Muscle of back (tissue), 11 donors: Measurements from ENCODE around the gene CACNA1E. TPM values are rescaled to one million over a fixed set of nuclear protein-coding genes. Genes with fewer than 3 reads are reported as not detected.

Experiments
- DNase-seq, 3 donors: peaks; one replicate each; pipeline versions ENCODE4 v3.0.0 to v3.0.0-alpha.2; 2013
- polyA plus RNA-seq, 10 donors: library from polyadenylated mRNA; unstranded; fragments of 120-200 nt; gene quantifications; one replicate each; pipeline ENCODE4 v1.2.1, GENCODE V29; 2013; ENCODE audit not compliant: insufficient read length in 10 of 10

Gene CACNA1E
- polyA plus RNA-seq, 10 donors, result 0.13 to 0.52 (median 0.23) TPM

DNA sequence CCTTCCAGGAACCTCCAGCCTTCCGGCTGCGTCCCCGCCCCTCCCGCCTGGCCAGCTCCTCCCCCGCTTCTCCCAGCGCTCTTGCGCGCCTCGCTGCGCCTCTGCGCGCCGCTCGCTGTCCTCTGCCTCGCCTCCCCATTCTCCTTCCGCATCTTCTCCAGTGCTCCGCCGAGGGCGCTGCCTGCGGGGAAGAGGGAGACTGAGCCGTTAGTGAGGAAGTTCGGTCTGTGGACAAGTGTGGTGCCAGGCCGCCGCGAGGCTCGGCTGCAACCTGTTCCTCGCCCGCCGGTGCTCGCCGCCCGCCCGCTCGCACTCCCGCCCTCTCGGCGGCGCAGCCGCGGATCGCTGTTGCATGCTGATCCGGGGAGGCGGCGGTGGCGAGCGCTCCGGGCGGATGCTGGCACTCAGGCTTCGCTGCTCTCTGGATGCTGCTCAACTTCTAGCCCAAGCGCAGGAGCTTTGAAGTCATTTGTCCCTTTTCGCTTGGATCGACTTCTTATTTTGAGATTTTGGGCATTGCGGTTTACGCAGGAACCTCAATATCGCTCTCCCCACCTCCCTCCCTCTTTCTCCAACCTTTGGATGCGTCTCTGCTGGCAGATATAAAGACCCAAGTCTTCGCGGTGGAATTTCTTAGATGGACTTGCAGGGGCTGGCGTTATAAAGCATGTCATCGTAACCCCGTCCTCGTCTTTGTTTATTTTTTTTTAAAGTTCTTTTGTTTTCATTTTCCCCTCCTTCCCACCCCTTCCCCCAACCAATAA lies 614 bp upstream of the CACNA1E start:
- DNase-seq, result peak in 1 of 3 donors; percentile 37

DNA sequence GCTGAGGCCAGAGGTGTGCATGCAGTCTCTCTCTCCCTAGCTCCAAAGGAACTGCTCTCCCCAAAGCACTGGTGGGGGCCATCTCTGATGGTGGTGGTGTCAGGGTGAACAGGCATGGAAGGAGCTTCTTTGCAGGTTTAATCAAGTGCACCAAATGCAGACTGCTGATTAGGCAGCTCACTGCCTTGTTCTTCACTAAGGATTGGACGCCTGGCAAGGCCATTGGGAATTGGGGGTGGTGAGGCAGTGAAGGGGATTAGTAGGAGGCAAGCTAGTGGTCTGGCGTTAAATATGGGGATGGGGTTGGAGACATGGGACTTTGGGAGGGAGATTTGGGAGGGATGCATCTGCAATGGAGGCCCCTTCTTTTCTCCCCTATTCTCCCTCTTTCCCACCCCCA lies 1.5 kb downstream of the CACNA1E start:
- no peak for DNase-seq

DNA sequence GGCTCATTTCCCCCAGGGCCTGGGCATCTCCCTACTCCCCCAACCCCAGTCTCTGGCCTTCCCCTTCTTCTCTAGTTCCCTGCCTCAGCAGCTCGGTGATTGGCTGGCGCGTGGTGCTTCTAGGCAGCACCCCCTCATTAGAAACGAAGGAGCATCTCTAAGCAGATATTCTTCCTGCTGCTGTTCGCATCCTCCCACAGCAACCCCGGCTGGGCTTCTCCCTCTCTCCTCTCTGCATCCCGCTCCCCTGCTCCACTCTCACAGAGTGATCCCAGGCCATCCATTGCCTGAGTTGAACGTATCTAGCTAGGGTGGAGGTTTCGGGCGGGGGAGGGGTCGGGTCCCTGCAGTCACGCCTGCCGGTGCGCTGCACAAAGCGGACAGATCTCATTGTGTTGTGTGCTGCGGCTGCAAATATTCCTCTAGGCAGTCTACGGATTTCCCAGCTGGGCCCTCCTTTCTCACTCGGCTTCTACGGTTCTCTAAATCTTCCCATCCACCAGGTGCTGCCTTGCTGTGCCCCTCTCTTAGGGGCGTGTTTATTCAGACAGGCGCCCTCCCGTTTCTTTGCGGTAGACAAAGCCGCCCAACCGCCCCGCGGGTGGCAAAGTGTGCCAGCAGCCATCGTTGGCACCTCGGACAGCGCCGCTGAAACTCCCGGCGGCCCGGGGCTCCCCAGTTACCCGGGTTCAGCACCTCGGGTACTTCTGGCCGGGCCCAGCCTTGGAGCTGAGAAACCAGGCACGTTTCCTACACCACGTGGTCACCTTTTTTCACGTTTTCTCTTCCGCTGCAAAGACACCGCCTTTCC lies 2.2 kb downstream of the CACNA1E start:
- DNase-seq, result no peak

DNA sequence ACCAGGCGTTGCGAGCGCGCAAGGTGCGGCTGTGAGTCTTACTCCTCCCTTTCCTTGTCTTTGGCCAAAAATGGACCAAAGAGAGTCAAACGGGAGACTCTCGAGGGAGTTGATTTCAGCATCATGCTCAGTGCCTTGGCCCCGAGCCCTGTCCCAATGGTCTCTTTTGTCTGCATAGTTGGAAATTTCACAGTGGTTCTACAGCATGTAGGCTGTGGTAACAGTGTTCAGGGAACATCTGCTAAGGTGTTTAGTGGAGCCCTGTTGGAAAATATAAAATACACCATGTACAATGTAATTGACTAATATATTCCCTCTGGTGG lies 2.7 kb downstream of the CACNA1E start:
- no peak for DNase-seq

DNA sequence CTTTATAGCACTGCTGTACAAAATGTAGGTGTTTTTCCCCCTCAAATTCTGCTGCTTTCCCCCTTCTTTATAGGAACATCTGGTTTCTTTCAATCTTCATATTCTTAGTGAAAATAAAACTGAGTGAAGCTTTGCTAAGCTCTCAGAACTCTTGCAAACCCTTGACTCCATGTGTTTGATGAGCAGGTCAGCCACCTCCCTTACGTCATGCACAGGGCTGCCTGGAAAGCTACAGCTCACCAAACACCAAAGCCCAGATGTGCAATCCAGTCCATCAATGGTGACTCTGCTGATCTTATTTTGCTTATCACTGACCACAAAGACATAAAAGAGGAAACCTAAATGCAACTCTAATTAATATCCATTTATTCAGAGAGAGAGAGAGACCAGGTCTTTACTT lies 5.5 kb downstream of the CACNA1E start:
- DNase-seq, result no peak

DNA sequence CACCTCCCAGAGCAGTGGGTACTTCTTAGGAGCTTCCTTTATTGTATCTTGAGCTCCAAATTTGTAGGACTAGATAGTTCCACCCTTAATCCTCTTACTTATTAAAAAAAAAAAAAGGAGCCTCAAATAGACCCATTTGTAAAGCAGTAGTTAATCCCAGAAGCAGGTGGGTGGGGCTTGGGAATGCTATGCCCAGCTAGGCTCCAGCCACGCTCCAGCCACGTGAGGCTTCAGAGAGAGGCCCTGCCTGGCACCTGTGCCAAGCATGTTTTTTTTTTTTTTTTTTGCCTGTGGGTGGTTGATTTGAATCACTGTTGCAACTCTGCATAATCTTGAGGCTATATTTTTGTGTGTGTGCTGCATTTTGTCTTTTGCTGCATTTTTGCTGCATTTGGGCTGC lies 7.0 kb downstream of the CACNA1E start:
- DNase-seq, result no peak

DNA sequence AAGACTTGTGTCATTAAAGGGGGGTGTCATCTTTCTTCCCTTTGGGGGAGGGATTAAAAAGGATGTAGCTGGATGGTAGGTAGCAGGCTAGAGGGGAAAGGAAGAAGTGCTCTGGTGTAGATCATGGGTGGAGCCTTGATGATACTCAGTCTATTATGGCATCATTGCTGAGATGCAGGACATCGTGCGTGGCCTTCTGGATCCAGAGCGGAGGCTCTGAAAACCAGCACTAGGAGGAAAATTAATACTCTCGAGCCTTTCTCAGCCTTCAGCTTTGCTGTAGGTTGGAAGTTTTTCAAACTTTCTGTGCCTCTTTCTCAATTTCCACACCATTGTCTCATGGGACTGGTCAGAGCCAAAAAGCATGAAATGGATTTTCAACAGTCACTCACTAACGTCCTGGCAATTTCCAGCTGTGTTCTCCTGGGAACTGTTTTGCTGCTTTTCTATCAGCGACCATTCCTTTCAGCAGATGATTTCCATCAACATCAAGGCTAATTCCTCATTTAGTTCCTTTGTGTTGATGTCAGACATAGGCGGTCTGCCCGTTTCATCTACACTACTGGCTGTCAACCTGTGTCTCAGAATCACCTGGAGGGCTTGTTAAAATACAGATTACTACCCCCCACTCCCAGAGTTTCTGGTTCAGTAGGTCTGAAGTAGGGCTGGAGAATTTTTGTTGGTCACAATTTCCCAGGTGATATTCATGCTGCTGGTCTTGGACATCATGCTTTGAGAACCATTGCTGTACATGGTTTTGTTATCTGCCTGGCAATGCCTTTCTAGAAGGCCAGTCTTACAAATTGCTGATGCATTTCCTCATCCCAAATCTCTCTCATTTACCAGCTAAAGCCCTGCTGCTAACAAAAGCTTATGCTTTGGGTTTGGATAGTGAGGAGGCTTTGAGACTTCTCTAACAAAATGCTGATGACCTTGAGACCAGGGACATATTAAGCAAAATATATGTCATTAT lies 7.7 kb downstream of the CACNA1E start:
- DNase-seq, result peak; percentile 21 to 72 (median 56)

DNA sequence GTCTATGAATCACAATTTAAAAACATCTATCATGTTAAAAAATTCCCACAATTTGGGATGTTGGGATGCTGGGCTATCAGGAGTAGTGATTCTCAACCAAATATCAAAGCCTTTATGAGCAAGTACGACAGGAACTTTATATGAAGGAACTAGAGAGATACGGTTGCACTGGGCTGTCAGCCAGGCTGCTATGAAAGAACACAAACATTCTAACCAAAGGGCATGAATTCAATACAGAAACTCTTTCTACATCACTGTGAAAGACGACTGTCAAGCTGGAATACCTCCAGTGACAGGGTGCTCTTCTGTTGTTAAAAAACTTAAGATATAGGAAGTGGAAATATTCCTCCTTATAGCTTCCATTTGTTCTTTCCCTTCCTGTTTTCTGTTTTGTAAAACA lies 9.8 kb downstream of the CACNA1E start:
- no peak for DNase-seq

DNA sequence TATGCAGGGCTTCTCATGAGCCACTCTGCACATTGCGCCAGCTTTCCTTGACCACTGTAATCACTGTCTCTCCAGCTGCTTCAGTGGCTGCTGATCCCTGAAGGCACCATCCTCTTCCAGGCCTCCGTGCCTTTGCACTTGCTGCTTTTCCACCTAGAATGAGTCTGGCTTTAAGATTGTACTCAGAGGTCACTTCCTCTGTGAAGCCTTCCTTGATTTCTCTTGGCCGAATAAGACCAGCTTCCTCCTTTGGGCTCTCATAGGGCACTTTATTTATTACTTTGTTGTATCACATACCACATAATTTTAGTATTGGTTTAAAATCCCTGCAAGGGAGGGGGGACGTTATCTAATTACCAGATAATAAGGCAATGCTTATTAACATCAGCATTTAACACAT lies 10.6 kb downstream of the CACNA1E start:
- no peak for DNase-seq

DNA sequence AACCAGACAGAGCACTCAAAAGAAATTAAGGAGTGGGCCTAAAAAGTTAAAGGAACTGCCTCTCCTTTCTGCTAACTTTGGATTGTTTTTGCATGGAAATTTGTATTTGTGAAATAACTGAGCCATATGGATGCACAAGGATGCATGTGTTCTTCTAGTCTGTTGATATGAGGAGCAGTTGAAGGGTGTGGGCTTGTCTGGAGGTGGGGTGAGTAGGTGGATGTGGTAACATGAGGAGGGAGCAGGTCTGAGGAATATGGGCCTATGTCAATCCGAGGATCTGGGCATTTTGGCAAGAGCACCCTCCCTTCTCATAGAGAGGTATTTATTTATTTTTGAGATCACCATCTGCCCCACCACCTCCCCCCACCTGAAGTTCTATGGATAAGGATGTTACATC lies 13.4 kb downstream of the CACNA1E start:
- no peak for DNase-seq

DNA sequence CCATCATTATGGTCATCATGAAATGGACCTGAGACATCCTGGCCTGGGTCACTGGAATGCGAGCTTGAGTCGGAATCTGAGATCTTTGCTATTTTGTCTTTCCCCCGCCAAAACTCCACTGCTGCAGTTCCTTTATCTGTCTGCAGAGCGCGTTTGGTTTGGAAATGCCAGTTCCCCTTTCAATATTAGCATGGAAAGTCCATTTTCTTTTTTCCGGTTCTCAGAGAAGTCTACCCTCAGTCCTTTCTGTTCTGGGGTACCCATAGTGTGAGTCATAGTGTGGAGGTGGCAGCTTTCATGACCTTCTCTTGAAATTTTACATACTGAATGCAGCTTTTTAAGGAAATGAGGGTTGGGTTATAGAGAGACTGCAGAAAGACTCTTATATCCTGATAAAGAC lies 14.6 kb downstream of the CACNA1E start:
- no peak for DNase-seq

DNA sequence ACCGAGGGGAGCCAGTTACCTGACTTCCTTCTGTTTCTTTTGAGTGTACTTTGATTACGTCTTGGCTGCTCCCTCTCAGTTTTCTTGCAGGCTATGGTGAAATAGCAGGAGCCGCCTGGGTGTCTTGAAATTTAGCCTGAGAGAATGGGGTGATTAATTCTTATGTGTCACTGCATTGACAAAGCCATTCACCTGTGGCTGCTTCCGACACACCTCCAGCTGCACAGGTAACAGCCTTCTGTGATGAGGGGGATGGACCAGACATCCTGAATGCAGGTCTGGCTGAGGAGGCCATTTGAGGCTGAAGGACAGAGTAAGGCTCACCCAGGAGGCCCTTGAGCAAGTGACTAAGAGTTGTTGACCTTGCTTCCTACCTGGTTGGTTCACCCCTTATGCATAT lies 16.5 kb downstream of the CACNA1E start:
- DNase-seq, result no peak

DNA sequence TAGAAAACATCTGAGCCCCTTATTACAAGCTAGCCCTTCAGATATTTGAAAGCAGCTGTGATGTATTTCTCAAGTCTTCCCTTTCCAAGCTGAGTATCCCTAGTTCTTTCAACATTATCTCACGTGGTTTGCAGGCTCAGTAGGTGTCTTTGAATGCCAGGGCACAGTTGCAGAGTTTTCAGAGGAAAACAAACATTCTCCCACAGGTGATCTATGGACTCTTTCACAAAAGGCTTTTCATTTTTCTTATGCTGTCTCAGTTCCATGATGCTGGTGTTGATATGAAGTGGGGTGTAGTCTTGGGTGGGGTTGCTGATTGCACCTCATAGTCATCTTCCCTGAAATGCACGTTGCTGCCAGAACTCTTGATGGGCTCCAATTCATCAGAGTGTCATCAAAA lies 17.3 kb downstream of the CACNA1E start:
- DNase-seq, result no peak

DNA sequence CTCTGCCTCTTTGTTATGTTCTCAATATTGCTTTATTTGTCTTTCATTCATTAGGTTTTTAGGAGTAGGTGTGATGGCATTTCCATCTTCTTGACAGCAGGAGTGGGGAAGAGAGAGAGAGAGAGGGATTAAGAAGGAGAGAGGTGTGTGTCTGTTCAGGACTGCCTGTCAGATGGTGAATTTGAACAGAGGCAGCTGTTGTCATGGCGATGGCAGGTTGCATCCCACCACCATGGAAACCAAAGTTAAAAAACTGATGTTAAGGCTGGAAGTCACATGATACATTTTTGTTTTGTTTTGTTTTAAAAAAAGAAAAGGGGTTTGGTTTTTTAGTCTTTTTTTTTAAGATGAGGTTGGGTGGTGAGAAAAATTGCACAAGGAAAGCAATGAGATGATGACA lies 18.3 kb downstream of the CACNA1E start:
- DNase-seq, result no peak

DNA sequence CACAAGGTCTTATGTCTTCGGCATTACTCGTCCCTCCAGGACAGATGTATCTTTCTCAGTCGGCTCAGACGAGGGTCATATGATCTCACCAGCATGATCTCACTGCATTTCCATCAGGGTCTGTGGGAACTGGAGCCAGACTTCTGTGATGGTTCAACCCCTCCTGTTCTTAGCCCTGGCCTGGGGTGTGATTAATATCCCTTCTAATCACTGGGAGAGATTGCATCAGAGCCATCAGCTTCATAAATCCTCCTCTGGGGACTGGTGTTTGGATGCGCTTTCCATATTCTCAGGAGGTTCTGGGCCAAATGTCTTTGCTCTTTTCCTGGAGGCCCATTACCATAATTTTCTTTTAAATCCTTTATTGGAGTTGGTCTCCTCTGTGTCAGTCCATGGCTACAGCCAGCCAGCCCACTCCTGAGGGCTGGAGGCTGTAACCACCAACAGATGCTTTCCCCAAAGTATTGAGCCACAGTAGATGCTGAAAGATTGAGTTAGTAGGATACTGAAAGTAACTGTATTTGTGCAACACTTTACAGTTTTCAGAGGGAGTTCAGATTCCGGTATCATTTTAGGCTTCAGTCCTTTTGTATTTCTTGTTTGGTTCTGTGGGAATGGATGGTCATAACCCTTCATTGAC lies 20.0 kb downstream of the CACNA1E start:
- peak; percentile 26 to 85 (median 66) for DNase-seq

DNA sequence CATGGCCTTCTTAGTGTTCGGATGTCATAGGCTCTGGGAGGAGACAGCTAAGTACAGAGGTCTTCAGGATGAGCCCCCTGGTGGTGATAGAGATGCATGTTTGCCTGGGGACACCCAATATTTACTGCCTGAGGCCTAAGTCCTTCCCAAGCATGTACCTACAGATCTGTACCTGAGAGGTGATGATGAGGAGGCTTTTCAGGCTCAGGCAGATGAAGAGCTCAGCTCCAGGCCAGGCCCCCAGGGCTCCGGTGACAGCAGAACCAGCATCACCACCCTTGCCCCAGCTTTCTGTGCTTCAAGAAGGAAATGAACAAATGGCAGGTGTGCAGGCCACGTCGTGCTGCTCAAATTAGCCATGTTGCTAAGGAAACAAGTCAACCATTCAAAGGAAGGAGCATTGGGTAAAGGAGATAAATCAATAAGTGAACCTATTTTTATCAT lies 21.1 kb downstream of the CACNA1E start:
- DNase-seq, result peak in 1 of 3 donors; percentile 30

DNA sequence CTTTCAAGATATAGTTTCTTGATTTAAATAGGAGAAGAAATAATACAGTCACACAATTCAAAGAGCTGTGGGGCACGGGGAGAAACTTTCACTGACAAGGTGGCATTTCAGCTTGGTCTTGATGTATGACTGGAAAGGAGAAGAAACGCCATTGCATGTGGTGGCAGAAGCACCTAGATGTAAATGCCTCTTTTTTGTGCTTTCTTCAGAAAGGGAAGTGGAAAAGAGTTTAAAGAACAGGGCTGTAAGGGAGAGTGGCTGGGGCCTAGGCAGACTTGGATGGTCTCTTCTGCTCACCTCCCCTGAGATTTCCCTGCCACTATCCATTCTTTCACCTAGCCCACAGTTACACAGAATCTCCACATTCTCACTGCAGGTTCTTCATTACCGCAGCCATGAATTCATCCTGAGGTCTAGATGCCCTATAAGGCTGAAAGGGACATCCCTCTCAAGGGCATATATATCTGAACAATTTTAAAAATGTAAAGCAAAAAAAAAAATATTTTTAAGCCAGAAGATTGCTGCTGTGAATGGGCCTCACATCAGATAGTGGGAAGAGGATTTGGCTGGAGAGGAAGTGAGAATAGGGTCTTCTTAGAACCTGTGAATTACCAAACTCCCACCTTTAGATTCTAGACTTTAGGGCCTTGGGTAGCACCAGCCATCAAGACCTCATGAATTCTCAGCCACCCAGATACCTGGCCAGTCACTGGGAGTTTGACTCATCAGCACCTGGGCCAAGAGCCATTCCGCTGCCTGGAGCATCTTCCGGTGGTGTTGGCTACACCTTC lies 23.4 kb downstream of the CACNA1E start:
- no peak for DNase-seq

DNA sequence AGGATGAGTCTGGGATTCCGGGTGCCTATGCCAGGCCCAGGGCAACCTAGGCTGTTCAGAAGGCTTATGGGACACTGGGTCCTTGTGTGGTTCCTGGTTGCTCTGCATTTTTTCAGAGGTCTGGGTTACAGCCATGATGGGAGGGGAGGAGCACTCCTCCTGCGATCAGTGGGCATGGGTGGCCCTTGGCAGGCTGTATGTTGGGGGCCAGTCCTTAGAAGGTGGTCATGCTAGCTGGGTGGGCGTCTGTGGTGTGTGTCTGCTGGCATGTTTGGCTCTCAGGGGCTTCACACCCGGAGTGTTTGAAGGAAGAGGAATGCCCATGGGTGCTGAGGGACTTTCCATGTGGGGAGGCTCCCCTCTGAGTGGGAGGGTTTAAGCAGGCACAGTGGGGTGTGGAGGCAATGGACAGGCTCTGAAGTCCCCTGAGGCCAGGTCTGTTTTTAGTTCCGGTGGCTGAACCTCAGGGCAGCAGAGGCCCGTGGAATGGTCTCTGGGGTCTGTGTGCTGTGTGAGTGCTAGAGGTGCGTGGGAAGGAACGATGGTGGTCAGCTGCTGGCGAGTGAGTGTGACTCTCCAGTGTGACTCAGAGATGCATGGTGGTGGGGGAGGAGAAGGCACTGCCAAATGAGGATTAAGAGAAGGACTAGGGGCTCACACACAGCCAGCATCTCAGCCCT lies 25.3 kb downstream of the CACNA1E start:
- no peak for DNase-seq

DNA sequence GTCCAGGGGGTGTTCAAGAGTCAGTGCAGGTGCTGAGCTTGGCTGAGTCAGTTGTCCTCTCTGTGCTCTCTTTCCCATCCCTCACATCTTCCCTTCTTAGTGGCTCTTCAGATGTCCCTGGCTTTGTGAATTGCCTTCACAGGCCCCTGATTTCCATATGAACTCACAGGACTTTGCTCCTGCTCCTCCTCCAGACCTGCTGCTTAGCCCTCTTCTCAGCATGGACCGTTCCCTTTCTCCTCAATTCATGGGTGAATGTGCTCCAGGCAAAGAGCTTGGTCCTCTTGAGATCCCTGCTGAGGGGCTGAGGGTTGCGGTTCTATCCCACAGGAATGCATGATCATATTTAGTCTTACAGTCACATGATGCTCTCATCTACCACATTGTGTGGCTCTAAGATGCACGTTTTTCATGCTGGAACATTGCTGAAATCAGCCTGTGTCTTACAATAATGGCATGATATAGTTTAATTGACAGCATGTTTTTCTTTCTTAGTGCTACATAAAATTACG lies 30.5 kb downstream of the CACNA1E start:
- DNase-seq, result no peak
